Measurements from ENCODE around the gene CHRNA7.

- TF ChIP-seq, protein P1, sequence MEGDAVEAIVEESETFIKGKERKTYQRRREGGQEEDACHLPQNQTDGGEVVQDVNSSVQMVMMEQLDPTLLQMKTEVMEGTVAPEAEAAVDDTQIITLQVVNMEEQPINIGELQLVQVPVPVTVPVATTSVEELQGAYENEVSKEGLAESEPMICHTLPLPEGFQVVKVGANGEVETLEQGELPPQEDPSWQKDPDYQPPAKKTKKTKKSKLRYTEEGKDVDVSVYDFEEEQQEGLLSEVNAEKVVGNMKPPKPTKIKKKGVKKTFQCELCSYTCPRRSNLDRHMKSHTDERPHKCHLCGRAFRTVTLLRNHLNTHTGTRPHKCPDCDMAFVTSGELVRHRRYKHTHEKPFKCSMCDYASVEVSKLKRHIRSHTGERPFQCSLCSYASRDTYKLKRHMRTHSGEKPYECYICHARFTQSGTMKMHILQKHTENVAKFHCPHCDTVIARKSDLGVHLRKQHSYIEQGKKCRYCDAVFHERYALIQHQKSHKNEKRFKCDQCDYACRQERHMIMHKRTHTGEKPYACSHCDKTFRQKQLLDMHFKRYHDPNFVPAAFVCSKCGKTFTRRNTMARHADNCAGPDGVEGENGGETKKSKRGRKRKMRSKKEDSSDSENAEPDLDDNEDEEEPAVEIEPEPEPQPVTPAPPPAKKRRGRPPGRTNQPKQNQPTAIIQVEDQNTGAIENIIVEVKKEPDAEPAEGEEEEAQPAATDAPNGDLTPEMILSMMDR (IDR thresholded peaks at IDR 0.05; ENCODE audit: low read length), result no peak
- no peak for TF ChIP-seq EZH2 (IDR thresholded peaks at IDR 0.05; ENCODE audit: borderline replicate concordance, low read length)
Observed at GRCh38 chr15:32122013-32122412, 91.7 kb downstream of the CHRNA7 start.

All from OCI-LY1 (cell line).